ENCODE data around the gene TNFRSF11A.

Gene TNFRSF11A

GRCh38 chr18:62346333-62347088 is 21.4 kb downstream of the TNFRSF11A start:
- Histone ChIP-seq H3K4me3 (ENCODE audit: low read depth, low read length) (no peak overlapping the region), H3K79me2 (ENCODE audit: control insufficient read depth, insufficient read depth, low read length, unreplicated experiment) (no peaks in the 10 kb centered on the region), H3K4me1 (ENCODE audit: control insufficient read depth, insufficient read depth, low read length, unreplicated experiment) (no peaks in the 10 kb centered on the region), H3K36me3 (ENCODE audit: insufficient read depth, low read length) (no peaks in the 10 kb centered on the region), H3K27me3 (ENCODE audit: insufficient read depth, low read length) (no peaks in the 10 kb centered on the region), H3K27ac (ENCODE audit: low read depth, low read length) (no peak overlapping the region), H2AFZ (ENCODE audit: low read length, unreplicated experiment) (no peak overlapping the region)

GRCh38 chr18:62347089-62347506 is 22.0 kb downstream of the TNFRSF11A start:
- no peaks in the 10 kb centered on the region for H3K79me2 ChIP-seq (ENCODE audit: control insufficient read depth, insufficient read depth, low read length, unreplicated experiment)
- H3K27ac ChIP-seq (ENCODE audit: low read depth, low read length): no peak overlapping the region
- H3K27me3 ChIP-seq (ENCODE audit: insufficient read depth, low read length): no peaks in the 10 kb centered on the region
- H3K36me3 ChIP-seq (ENCODE audit: insufficient read depth, low read length): no peaks in the 10 kb centered on the region
- H2AFZ ChIP-seq (ENCODE audit: low read length, unreplicated experiment): no peak overlapping the region
- H3K4me3 ChIP-seq (ENCODE audit: low read depth, low read length): no peak overlapping the region
- no peaks in the 10 kb centered on the region for H3K4me1 ChIP-seq (ENCODE audit: control insufficient read depth, insufficient read depth, low read length, unreplicated experiment)

- Histone ChIP-seq H3K79me2 (ENCODE audit: control insufficient read depth, insufficient read depth, low read length, unreplicated experiment) (no peaks in the 10 kb centered on the region), H3K27me3 (ENCODE audit: insufficient read depth, low read length) (no peaks in the 10 kb centered on the region), H3K27ac (ENCODE audit: low read depth, low read length) (no peak overlapping the region), H3K4me1 (ENCODE audit: control insufficient read depth, insufficient read depth, low read length, unreplicated experiment) (no peaks in the 10 kb centered on the region), H3K36me3 (ENCODE audit: insufficient read depth, low read length) (no peaks in the 10 kb centered on the region), H3K4me3 (ENCODE audit: low read depth, low read length) (no peak overlapping the region), H2AFZ (ENCODE audit: low read length, unreplicated experiment) (no peak overlapping the region)
These were observed 23.4 kb downstream of the TNFRSF11A start for GRCh38 chr18:62348474-62348873.

- Histone ChIP-seq H3K79me2 (ENCODE audit: control insufficient read depth, insufficient read depth, low read length, unreplicated experiment) (no peaks in the 10 kb centered on the region), H3K27ac (ENCODE audit: low read depth, low read length) (no peak overlapping the region), H3K27me3 (ENCODE audit: insufficient read depth, low read length) (no peaks in the 10 kb centered on the region), H2AFZ (ENCODE audit: low read length, unreplicated experiment) (no peak overlapping the region), H3K4me1 (ENCODE audit: control insufficient read depth, insufficient read depth, low read length, unreplicated experiment) (no peaks in the 10 kb centered on the region), H3K36me3 (ENCODE audit: insufficient read depth, low read length) (no peaks in the 10 kb centered on the region), H3K4me3 (ENCODE audit: low read depth, low read length) (no peak overlapping the region)
These were observed 28.1 kb downstream of the TNFRSF11A start for GRCh38 chr18:62353170-62353569.

- H3K36me3 ChIP-seq (ENCODE audit: insufficient read depth, low read length): no peaks in the 10 kb centered on the region
- no peak overlapping the region for H3K27ac ChIP-seq (ENCODE audit: low read depth, low read length)
- no peaks in the 10 kb centered on the region for H3K27me3 ChIP-seq (ENCODE audit: insufficient read depth, low read length)
- H3K79me2 ChIP-seq (ENCODE audit: control insufficient read depth, insufficient read depth, low read length, unreplicated experiment): no peaks in the 10 kb centered on the region
- H3K4me3 ChIP-seq (ENCODE audit: low read depth, low read length): no peak overlapping the region
- H3K4me1 ChIP-seq (ENCODE audit: control insufficient read depth, insufficient read depth, low read length, unreplicated experiment): no peaks in the 10 kb centered on the region
- H2AFZ ChIP-seq (ENCODE audit: low read length, unreplicated experiment): no peak overlapping the region
These were observed 29.0 kb downstream of the TNFRSF11A start for GRCh38 chr18:62354151-62354550.

GRCh38 chr18:62357079-62357719 is 32.1 kb downstream of the TNFRSF11A start:
- H3K36me3 ChIP-seq (ENCODE audit: insufficient read depth, low read length): no peaks in the 10 kb centered on the region
- H3K4me3 ChIP-seq (ENCODE audit: low read depth, low read length): no peak overlapping the region
- no peaks in the 10 kb centered on the region for H3K27me3 ChIP-seq (ENCODE audit: insufficient read depth, low read length)
- no peaks in the 10 kb centered on the region for H3K79me2 ChIP-seq (ENCODE audit: control insufficient read depth, insufficient read depth, low read length, unreplicated experiment)
- no peak overlapping the region for H3K27ac ChIP-seq (ENCODE audit: low read depth, low read length)
- H3K4me1 ChIP-seq (ENCODE audit: control insufficient read depth, insufficient read depth, low read length, unreplicated experiment): no peaks in the 10 kb centered on the region
- H2AFZ ChIP-seq (ENCODE audit: low read length, unreplicated experiment): no peak overlapping the region

GRCh38 chr18:62360805-62361204 is 35.7 kb downstream of the TNFRSF11A start:
- Histone ChIP-seq H3K4me3 (ENCODE audit: low read depth, low read length) (no peak overlapping the region), H3K27me3 (ENCODE audit: insufficient read depth, low read length) (no peaks in the 10 kb centered on the region), H3K36me3 (ENCODE audit: insufficient read depth, low read length) (no peaks in the 10 kb centered on the region), H3K79me2 (ENCODE audit: control insufficient read depth, insufficient read depth, low read length, unreplicated experiment) (no peaks in the 10 kb centered on the region), H3K27ac (ENCODE audit: low read depth, low read length) (no peak overlapping the region), H3K4me1 (ENCODE audit: control insufficient read depth, insufficient read depth, low read length, unreplicated experiment) (no peaks in the 10 kb centered on the region), H2AFZ (ENCODE audit: low read length, unreplicated experiment) (no peak overlapping the region)

- H3K79me2 ChIP-seq (ENCODE audit: control insufficient read depth, insufficient read depth, low read length, unreplicated experiment): no peaks in the 10 kb centered on the region
- no peak overlapping the region for H3K27ac ChIP-seq (ENCODE audit: low read depth, low read length)
- no peaks in the 10 kb centered on the region for H3K4me1 ChIP-seq (ENCODE audit: control insufficient read depth, insufficient read depth, low read length, unreplicated experiment)
These were observed 36.2 kb downstream of the TNFRSF11A start for GRCh38 chr18:62361288-62361687.

GRCh38 chr18:62364558-62364957 is 39.4 kb downstream of the TNFRSF11A start:
- no peaks in the 10 kb centered on the region for H3K36me3 ChIP-seq (ENCODE audit: insufficient read depth, low read length)
- H3K27me3 ChIP-seq (ENCODE audit: insufficient read depth, low read length): no peaks in the 10 kb centered on the region
- H3K79me2 ChIP-seq (ENCODE audit: control insufficient read depth, insufficient read depth, low read length, unreplicated experiment): no peaks in the 10 kb centered on the region
- no peak overlapping the region for H3K27ac ChIP-seq (ENCODE audit: low read depth, low read length)
- no peak overlapping the region for H2AFZ ChIP-seq (ENCODE audit: low read length, unreplicated experiment)
- H3K4me1 ChIP-seq (ENCODE audit: control insufficient read depth, insufficient read depth, low read length, unreplicated experiment): no peaks in the 10 kb centered on the region
- no peak overlapping the region for H3K4me3 ChIP-seq (ENCODE audit: low read depth, low read length)

More at GRCh38 chr18:62361288-62361687, 36.2 kb downstream of the TNFRSF11A start:
- Histone ChIP-seq H3K4me3 (ENCODE audit: low read depth, low read length) (no peak overlapping the region), H3K36me3 (ENCODE audit: insufficient read depth, low read length) (no peaks in the 10 kb centered on the region), H2AFZ (ENCODE audit: low read length, unreplicated experiment) (no peak overlapping the region), H3K27me3 (ENCODE audit: insufficient read depth, low read length) (no peaks in the 10 kb centered on the region)

- H3K4me1 ChIP-seq (ENCODE audit: control insufficient read depth, insufficient read depth, low read length, unreplicated experiment): no peaks in the 10 kb centered on the region
- no peak overlapping the region for H2AFZ ChIP-seq (ENCODE audit: low read length, unreplicated experiment)
- no peaks in the 10 kb centered on the region for H3K36me3 ChIP-seq (ENCODE audit: insufficient read depth, low read length)
- H3K4me3 ChIP-seq (ENCODE audit: low read depth, low read length): no peak overlapping the region
- no peaks in the 10 kb centered on the region for H3K79me2 ChIP-seq (ENCODE audit: control insufficient read depth, insufficient read depth, low read length, unreplicated experiment)
- H3K27me3 ChIP-seq (ENCODE audit: insufficient read depth, low read length): no peaks in the 10 kb centered on the region
- H3K27ac ChIP-seq (ENCODE audit: low read depth, low read length): no peak overlapping the region
These were observed 40.3 kb downstream of the TNFRSF11A start for GRCh38 chr18:62365420-62365819.

- Histone ChIP-seq H3K4me3 (ENCODE audit: low read depth, low read length) (no peak overlapping the region), H3K27me3 (ENCODE audit: insufficient read depth, low read length) (no peaks in the 10 kb centered on the region), H3K36me3 (ENCODE audit: insufficient read depth, low read length) (no peaks in the 10 kb centered on the region), H2AFZ (ENCODE audit: low read length, unreplicated experiment) (no peak overlapping the region), H3K4me1 (ENCODE audit: control insufficient read depth, insufficient read depth, low read length, unreplicated experiment) (no peaks in the 10 kb centered on the region), H3K27ac (ENCODE audit: low read depth, low read length) (no peak overlapping the region), H3K79me2 (ENCODE audit: control insufficient read depth, insufficient read depth, low read length, unreplicated experiment) (no peaks in the 10 kb centered on the region)
These were observed 41.9 kb downstream of the TNFRSF11A start for GRCh38 chr18:62366992-62367391.

Data from ACC112 (cell line).